IPS-15b (cell line): Measurements from ENCODE around the gene DNM1L.
A peak's percentile ranks its signal among the peaks of the same experiment; 100 is the strongest.

Experiments used
- H3K27me3 ChIP-seq: one replicate; pipeline ENCODE4 v1.6.1; 2013; ENCODE audit warnings: low read length; ENCODE audit not compliant: control insufficient read depth, insufficient read depth
- H3K36me3 ChIP-seq: one replicate; pipeline ENCODE4 v1.6.1; 2013; ENCODE audit warnings: low read length; ENCODE audit not compliant: control insufficient read depth, insufficient read depth
- H3K4me1 ChIP-seq: one replicate; pipeline ENCODE4 v1.6.1; 2013; ENCODE audit warnings: mild to moderate bottlenecking, low read length; ENCODE audit not compliant: control insufficient read depth, insufficient read depth
- H3K4me3 ChIP-seq: one replicate; pipeline ENCODE4 v1.5.1; 2013; ENCODE audit warnings: low read depth, low read length
- H3K9ac ChIP-seq: one replicate; pipeline ENCODE4 v1.6.1; 2013; ENCODE audit warnings: low read depth, mild to moderate bottlenecking, low read length
- H3K9me3 ChIP-seq: one replicate; pipeline ENCODE4 v1.6.1; 2013; ENCODE audit warnings: mild to moderate bottlenecking, low read length; ENCODE audit not compliant: control insufficient read depth, insufficient read depth

The DNM1L gene

DNA sequence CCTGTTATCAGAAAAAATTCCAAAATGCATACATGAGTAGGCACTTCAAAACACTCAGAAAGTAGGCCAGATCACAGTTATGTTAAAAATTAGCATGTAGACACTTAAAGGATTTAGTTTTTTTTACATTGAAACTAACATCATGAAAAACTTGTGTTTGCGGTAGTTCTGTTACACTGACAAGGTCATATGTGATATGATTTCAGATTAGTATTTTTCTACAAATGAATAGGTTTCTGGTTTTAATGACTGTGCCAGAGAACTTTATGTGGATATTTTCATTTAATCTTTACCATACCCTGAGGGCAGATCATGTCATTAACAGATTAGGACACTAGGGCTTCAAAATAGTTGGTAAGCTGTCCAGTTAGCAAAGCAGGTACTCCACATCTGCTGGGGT lies 55.9 kb downstream of the DNM1L start:
- no peaks in the 10 kb centered on the region for H3K9me3 ChIP-seq
- no peaks in the 10 kb centered on the region for H3K36me3 ChIP-seq
- H3K4me1 ChIP-seq = peaks cover 9% of the 10 kb centered on the region
- no peak overlapping the region for H3K4me3 ChIP-seq
- H3K27me3 ChIP-seq = no peaks in the 10 kb centered on the region
- H3K9ac ChIP-seq = no peak overlapping the region

DNA sequence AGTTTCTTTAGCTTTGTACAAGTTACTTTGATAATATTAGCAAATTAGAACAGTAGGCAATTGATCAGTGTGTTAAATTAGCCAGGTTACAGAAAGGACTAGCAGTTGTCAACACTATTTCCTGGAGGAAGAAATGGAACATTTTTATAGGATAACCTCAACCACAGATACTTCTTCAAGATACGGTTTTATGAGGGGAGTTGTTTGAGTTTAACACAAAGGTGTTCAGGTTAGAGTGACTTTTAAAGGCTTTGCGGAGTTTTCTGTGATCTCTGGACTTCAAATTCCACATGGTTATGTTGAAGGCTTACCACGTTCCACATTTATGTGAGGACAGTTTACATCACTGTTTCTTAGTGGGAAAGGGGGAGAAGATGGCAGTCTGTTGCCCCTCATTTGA lies 57.3 kb downstream of the DNM1L start:
- H3K36me3 ChIP-seq = no peaks in the 10 kb centered on the region

DNA sequence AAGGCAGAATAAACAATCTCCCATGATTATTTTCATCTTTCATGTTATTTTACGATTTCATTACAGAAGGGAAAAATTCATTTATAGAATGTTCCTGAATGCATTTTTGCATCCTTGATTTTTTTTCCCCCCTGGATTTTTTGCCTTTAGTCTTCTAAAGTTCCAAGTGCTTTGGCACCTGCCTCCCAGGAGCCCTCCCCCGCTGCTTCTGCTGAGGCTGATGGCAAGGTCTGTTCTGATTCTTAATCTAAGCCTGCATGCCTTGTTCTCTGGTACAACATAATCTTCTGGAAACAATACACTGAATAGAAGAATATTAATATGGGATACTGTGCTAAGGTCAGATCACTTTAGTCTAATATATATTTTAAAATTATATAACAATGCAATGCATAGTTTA lies 58.6 kb downstream of the DNM1L start:
- Histone ChIP-seq H3K9me3 (no peaks in the 10 kb centered on the region), H3K36me3 (no peaks in the 10 kb centered on the region), H3K9ac (no peak overlapping the region), H3K4me3 (no peak overlapping the region), H3K27me3 (no peaks in the 10 kb centered on the region), H3K4me1 (peaks cover 9% of the 10 kb centered on the region)

More for the DNA sequence above, 57.3 kb downstream of the DNM1L start:
- Histone ChIP-seq H3K4me1 (peaks cover 9% of the 10 kb centered on the region), H3K27me3 (no peaks in the 10 kb centered on the region), H3K4me3 (no peak overlapping the region), H3K9me3 (no peaks in the 10 kb centered on the region), H3K9ac (no peak overlapping the region)

DNA sequence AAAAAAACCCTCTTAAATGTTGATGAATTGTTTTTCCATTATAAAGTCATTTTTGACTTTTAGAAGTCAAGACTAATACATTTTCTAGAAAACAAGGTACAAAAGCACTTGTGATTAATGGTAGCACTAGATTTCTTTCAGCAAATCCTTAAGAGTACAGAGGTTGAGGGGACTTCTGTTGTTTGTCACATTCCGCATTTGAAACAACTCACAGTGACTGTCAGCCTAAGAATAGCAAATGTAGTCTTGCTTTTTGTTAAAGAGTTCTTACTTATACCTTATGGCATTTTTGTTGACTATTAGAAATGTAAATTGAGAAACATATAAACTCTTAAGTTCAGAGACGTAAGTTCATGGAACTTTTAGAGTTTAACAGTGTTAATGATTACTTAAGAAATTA lies 60.2 kb downstream of the DNM1L start:
- peaks cover 8% of the 10 kb centered on the region for H3K36me3 ChIP-seq

DNA sequence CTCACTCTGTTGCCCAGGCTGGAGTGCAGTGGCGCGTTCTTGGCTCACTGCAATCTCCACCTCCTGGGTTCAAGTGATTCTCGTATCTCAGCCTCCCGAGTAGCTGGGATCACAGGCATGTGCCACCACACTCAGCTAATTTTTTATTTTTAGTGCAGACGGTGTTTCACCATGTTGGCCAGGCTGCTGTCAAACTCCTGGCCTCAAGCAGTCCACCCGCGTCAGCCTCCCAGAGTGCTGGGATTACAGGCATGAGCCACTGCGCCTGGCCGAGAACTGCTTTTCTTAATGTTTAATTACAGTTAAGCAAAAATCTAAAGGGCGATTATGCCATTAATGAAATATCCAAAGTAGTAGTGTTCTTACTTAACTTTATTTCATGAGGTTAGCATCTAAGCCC lies 63.0 kb downstream of the DNM1L start:
- H3K9me3 ChIP-seq = no peaks in the 10 kb centered on the region
- H3K4me1 ChIP-seq = peaks cover 9% of the 10 kb centered on the region
- H3K9ac ChIP-seq = no peak overlapping the region
- H3K4me3 ChIP-seq = no peak overlapping the region
- H3K36me3 ChIP-seq = peaks cover 10% of the 10 kb centered on the region
- H3K27me3 ChIP-seq = no peaks in the 10 kb centered on the region

More for the DNA sequence above, 60.2 kb downstream of the DNM1L start:
- no peaks in the 10 kb centered on the region for H3K9me3 ChIP-seq
- H3K9ac ChIP-seq = no peak overlapping the region
- H3K4me1 ChIP-seq = peaks cover 9% of the 10 kb centered on the region
- no peaks in the 10 kb centered on the region for H3K27me3 ChIP-seq
- H3K4me3 ChIP-seq = no peak overlapping the region

DNA sequence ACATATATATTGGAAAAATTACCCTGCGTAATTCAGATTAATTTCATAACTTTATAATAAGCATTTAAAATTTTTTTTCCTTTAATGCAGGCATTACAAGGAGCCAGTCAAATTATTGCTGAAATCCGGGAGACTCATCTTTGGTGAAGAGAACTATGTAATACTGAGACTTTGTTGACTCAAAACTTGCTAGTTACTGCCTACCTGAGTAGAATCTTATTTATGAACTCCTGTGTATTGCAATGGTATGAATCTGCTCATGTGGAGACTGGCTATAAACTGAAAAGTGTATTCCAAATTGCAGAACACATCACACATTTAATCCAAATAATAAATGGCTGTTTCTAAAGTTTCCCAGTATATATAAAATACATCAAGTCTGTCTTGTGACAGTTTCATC lies 64.2 kb downstream of the DNM1L start:
- no peak overlapping the region for H3K9ac ChIP-seq
- no peak overlapping the region for H3K4me3 ChIP-seq
- H3K9me3 ChIP-seq = no peaks in the 10 kb centered on the region
- H3K27me3 ChIP-seq = no peaks in the 10 kb centered on the region
- peaks cover 12% of the 10 kb centered on the region for H3K36me3 ChIP-seq
- H3K4me1 ChIP-seq = peaks cover 8% of the 10 kb centered on the region

DNA sequence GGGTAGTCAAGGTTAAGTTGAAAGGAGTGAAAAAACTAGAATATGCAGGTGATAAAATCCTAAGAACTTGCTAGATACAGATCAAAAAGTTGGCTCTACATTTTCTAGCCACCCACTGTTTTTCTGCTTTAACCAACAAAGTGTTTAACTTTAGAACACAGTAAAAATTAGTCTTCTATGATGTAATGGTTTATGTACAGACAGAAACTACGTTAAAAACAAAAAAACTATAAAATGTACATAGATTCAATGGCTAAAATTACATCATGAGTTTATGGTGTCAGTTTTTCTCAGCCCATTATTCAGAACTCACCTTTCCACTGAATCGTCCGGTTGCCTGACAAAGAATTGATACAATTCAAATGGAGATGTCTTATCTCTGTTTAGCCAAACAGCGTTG lies 74.5 kb downstream of the DNM1L start:
- H3K36me3 ChIP-seq = peaks cover 16% of the 10 kb centered on the region
- peak overlapping the region; percentile 87 for H3K4me3 ChIP-seq
- peaks cover 6% of the 10 kb centered on the region for H3K4me1 ChIP-seq

DNA sequence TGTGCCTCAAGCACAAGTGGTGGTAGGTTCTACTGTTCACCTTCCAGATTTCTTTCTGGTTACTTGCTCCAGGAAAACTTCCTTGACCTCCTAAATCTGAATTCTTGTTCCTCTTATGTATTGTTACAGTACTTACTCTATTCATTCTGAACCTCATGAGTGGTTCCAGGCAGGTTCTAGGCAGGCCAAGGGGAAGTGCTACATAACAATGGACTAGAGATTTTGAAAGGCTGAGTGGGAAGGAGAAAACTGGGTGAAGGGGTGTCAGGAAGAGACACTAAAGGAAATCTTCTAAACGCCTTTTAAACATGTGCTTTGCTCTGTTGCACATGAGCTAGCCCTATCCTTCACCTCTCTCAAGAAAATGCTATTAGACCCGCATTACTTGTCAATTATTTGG lies 75.0 kb downstream of the DNM1L start:
- Histone ChIP-seq H3K27me3 (no peaks in the 10 kb centered on the region), H3K9ac (peak overlapping the region; percentile 12), H3K9me3 (no peaks in the 10 kb centered on the region), H3K4me1 (peaks cover 6% of the 10 kb centered on the region), H3K36me3 (peaks cover 13% of the 10 kb centered on the region), H3K4me3 (peak overlapping the region; percentile 87)

More for the DNA sequence above, 74.5 kb downstream of the DNM1L start:
- H3K9me3 ChIP-seq = no peaks in the 10 kb centered on the region
- H3K9ac ChIP-seq = no peak overlapping the region
- no peaks in the 10 kb centered on the region for H3K27me3 ChIP-seq

DNA sequence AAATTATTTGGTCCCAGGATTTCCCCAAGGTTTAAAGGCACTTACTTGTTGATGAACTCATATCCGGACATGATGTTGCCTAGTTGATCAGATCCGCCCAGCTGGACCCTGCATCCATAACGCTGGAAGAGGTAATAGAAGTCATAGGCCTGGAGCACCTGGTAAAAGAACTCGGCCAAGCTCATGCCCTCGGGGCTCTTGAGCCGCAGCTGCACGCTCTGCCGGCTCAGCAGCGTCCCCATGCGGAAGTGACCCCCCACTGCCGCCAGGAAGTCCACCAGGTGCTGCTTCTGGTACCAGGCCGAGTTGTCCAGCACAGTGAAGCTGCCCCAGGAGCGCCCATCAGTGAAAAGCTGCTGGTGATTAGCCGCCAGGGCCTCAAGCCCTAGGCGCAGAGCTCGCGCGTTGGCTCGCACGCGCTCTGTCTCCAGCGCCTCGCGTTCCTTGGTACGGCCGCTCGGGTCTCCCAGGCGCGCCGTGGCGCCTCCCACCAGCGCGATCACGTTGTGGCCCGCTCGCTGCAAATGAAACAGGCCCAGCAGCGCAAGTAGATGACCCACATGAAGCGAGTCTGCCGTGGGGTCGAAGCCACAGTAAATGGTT lies 76.1 kb downstream of the DNM1L start:
- Histone ChIP-seq H3K36me3 (peaks cover 11% of the 10 kb centered on the region), H3K9ac (peak overlapping the region; percentile 94)

DNA sequence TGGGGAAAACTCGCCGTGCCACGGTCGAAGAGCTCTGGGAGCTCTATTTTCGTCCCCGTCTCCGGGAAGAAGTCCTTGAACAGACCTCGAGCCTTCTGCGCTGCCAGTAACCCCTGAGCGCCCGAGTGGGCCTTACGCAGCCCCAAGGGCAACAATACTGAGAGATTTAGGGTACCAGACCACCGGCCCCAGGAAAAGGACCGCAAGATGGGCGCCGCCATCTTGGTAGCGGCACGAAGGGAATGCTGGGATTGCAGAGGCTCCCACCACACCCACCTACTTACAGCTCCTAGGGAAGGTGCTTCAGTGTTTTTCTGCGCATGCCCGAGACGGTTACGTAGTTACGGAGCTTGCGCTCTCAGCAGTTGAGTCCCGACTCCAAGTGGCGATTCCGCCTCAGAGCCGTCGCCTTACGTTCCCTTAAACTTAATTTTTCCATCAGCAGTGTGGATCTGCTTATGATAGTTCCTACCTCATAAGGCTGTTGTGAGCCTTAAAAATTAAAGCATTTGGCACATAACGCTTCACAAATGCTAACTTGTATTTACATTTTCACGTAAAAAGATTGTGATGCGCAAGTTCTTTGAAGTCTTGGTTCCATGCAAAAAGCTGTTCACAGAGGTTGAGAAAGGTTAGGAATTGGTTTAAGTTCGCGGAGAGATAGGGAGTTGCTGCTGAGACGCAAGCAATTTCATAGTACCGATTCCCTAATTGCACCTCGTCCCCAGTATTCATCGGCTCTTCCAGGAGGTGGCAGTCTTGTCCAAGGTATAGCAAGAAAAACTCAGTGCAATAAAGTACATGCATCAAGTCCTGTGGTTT lies 76.8 kb downstream of the DNM1L start, which contains the start of gene YARS2:
Gene YARS2 (minus strand): TSS at position 244 of the 822 bp plus-strand sequence. CDS start 23 bp downstream, at position 221.
- Histone ChIP-seq H3K27me3 (no peaks in the 10 kb centered on the region), H3K4me1 (peaks cover 6% of the 10 kb centered on the region), H3K36me3 (peaks cover 8% of the 10 kb centered on the region), H3K9me3 (no peaks in the 10 kb centered on the region), H3K4me3 (peak within 1 kb of the TSS; percentile 87), H3K9ac (peak within 1 kb of the TSS; percentile 94)

More for the DNA sequence above, 76.1 kb downstream of the DNM1L start:
- H3K27me3 ChIP-seq = no peaks in the 10 kb centered on the region
- H3K4me1 ChIP-seq = peaks cover 6% of the 10 kb centered on the region
- H3K4me3 ChIP-seq = peak overlapping the region; percentile 87
- H3K9me3 ChIP-seq = no peaks in the 10 kb centered on the region

DNA sequence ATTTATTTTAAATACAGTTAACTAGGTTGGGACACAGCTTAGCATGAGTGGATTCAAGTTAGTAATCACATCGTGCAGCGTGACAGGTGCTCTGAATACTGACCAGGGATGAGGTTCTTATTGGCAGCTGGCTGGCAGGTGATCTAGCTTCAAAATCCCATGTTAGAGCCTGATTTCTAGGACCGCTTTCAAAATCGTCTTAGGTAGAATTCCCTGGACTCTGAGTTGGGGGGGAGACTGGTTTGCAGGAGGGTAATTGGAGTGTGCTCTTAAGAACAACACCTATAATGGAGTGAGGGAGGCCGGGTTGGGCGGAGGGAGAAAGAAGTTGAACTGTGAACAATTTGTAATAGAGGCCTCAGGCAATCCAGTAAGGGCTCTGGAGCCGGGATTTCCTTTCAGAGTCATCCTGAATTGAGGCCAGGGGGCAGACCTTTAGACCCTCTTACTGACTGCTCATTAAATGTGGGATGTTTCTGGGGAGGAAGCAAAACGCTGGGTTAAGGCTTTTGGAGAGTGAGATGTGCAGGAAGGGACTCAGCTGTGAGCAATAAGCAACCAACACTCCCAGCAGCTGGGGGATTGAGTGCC lies 77.5 kb downstream of the DNM1L start:
- Histone ChIP-seq H3K4me3 (peak overlapping the region; percentile 87), H3K36me3 (peaks cover 5% of the 10 kb centered on the region), H3K27me3 (no peaks in the 10 kb centered on the region), H3K9me3 (no peaks in the 10 kb centered on the region), H3K9ac (no peak overlapping the region), H3K4me1 (peaks cover 6% of the 10 kb centered on the region)
